CD14-positive monocyte (primary cell): ENCODE results near the gene CTNND2. TPM values are rescaled to one million over a fixed set of nuclear protein-coding genes. Genes with fewer than 3 reads are reported as not detected.

Experiments
- DNase-seq, 3 donors: peaks; one replicate each; pipeline ENCODE4 v3.0.0-alpha.2; 2011 to 2022
- H2AFZ ChIP-seq: 2 replicates; pipeline ENCODE4 v1.6.0; 2012; ENCODE audit warnings: mild to moderate bottlenecking, low read depth, low read length, inconsistent platforms; ENCODE audit not compliant: insufficient read depth, poor library complexity, severe bottlenecking
- H3K27ac ChIP-seq, 2 donors: 1 replicate in 1 of 2; 2 replicates in 1 of 2; pipeline ENCODE4 v1.5.1; 2012 to 2013; ENCODE audit warnings: low read length in 2 of 2, control low read depth in 1 of 2, inconsistent platforms in 1 of 2, low read depth in 1 of 2, mild to moderate bottlenecking in 1 of 2
- H3K27me3 ChIP-seq, 2 donors: one replicate each; pipeline versions ENCODE4 v1.6.0 to v1.6.1; 2011 to 2013; ENCODE audit warnings: low read length in 2 of 2; ENCODE audit not compliant: control insufficient read depth in 2 of 2, insufficient read depth in 2 of 2
- H3K36me3 ChIP-seq, 2 donors: replicated peaks in 1 of 2; 1 replicate in 1 of 2; 2 replicates in 1 of 2; pipeline versions ENCODE4 v1.5.1 to v1.6.1; 2012 to 2013; ENCODE audit warnings: low read length in 2 of 2, control low read depth in 1 of 2, inconsistent platforms in 1 of 2, mild to moderate bottlenecking in 1 of 2; ENCODE audit not compliant: insufficient read depth in 2 of 2, control insufficient read depth in 1 of 2
- H3K4me1 ChIP-seq, 2 donors: 1 replicate in 1 of 2; 2 replicates in 1 of 2; pipeline versions ENCODE4 v1.5.1 to v1.6.1; 2012 to 2013; ENCODE audit warnings: low read length in 2 of 2, control low read depth in 1 of 2, inconsistent platforms in 1 of 2, mild to moderate bottlenecking in 1 of 2, moderate library complexity in 1 of 2; ENCODE audit not compliant: insufficient read depth in 2 of 2, control insufficient read depth in 1 of 2
- H3K4me2 ChIP-seq: replicated peaks from 2 replicates; pipeline ENCODE3; 2012; ENCODE audit warnings: low read length, moderate library complexity, mild to moderate bottlenecking; ENCODE audit not compliant: poor library complexity, severe bottlenecking; ENCODE audit errors: extremely low read depth
- H3K4me3 ChIP-seq, 3 experiments: fragments of 200-600 bp in 1 of 3; sonication (generic) in 1 of 3; replicated peaks in 1 of 3; 1 replicate in 2 of 3; 2 replicates in 1 of 3; pipeline ENCODE4 v1.5.1; 2011 to 2013; ENCODE audit warnings: low read length in 3 of 3, mild to moderate bottlenecking in 3 of 3, control low read depth in 2 of 3, low read depth in 2 of 3, inconsistent platforms in 1 of 3, moderate library complexity in 1 of 3
- H3K79me2 ChIP-seq: 2 replicates; pipeline ENCODE4 v1.6.0; 2012; ENCODE audit warnings: mild to moderate bottlenecking, control low read depth, inconsistent platforms, low read length, moderate library complexity; ENCODE audit not compliant: insufficient read depth
- H3K9ac ChIP-seq: 2 replicates; pipeline ENCODE4 v1.6.0; 2017; ENCODE audit warnings: low read length, mild to moderate bottlenecking; ENCODE audit not compliant: insufficient read depth, poor library complexity, severe bottlenecking
- H3K9me3 ChIP-seq, 2 donors: replicated peaks in 1 of 2; 1 replicate in 1 of 2; 2 replicates in 1 of 2; pipeline versions ENCODE4 v1.5.1 to v1.6.1; 2012 to 2013; ENCODE audit warnings: low read length in 2 of 2, control low read depth in 1 of 2; ENCODE audit not compliant: control insufficient read depth in 1 of 2, insufficient read depth in 1 of 2
- H4K20me1 ChIP-seq: 2 replicates; pipeline ENCODE4 v1.6.0; 2012; ENCODE audit warnings: mild to moderate bottlenecking, low read length, control low read depth, moderate library complexity; ENCODE audit not compliant: insufficient read depth
- H3K27ac Mint-ChIP-seq, 7 donors: one replicate each; pipeline ENCODE4 v1.8.0; 2020; ENCODE audit warnings: mild to moderate bottlenecking in 7 of 7, mixed read lengths in 7 of 7, moderate library complexity in 6 of 7, inconsistent platforms in 2 of 7
- H3K27me3 Mint-ChIP-seq, 3 donors: one replicate each; pipeline ENCODE4 v1.8.0; 2021 to 2022; ENCODE audit warnings: low read depth in 3 of 3, mild to moderate bottlenecking in 3 of 3, mixed read lengths in 3 of 3, moderate library complexity in 3 of 3, inconsistent platforms in 1 of 3
- H3K36me3 Mint-ChIP-seq, 2 donors: one replicate each; pipeline ENCODE4 v1.8.0; 2020; ENCODE audit warnings: mixed read lengths in 2 of 2, inconsistent platforms in 1 of 2, mild to moderate bottlenecking in 1 of 2
- H3K4me1 Mint-ChIP-seq: one replicate; pipeline ENCODE4 v1.8.0; 2020; ENCODE audit warnings: mild to moderate bottlenecking, mixed read lengths
- H3K4me3 Mint-ChIP-seq, 2 donors: one replicate each; pipeline ENCODE4 v1.8.0; 2020; ENCODE audit warnings: mild to moderate bottlenecking in 2 of 2, mixed read lengths in 2 of 2, moderate library complexity in 1 of 2
- H3K9me3 Mint-ChIP-seq, 7 donors: one replicate each; pipeline ENCODE4 v1.8.0; 2020 to 2022; ENCODE audit warnings: mixed read lengths in 7 of 7, mild to moderate bottlenecking in 6 of 7, moderate library complexity in 6 of 7, inconsistent platforms in 2 of 7
- CTCF ChIP-seq: fragments of 200-600 bp; IDR thresholded peaks from one replicate; pipeline ENCODE4 v1.8.0; 2022; ENCODE audit warnings: antibody characterized with exemption, mild to moderate bottlenecking
- WGBS: methylation state at CpG from one replicate; pipeline ENCODE4 v1.1.5; 2013; ENCODE audit warnings: missing lambda C conversion rate; ENCODE audit not compliant: insufficient coverage; 5-methylcytosine and 5-hydroxymethylcytosine counted together
- intact Hi-C, 2 donors: fragments of 100-400 bp; cut with micrococcal nuclease; formaldehyde crosslinking; loops; one replicate each; pipeline versions ENCODE4 v1.15.0 to v1.15.1; 2023
- polyA plus RNA-seq, 3 donors: library from polyadenylated mRNA; depleted of rRNA in 1 of 3; unstranded in 2 of 3; stranded (reverse) in 1 of 3; fragments of 300-500 nt in 2 of 3; fragments of >200 nt in 1 of 3; fragmentation: Illumina TruSeq in 2 of 3; gene quantifications; 1 replicate in 2 of 3; 2 replicates in 1 of 3; pipeline ENCODE4 v1.2.3, GENCODE V29; 2012 to 2021

Gene CTNND2
- polyA plus RNA-seq, 3 donors = not detected

- Histone ChIP-seq H3K4me2 (no peak overlapping the region), H3K4me3 (no peak overlapping the region), H3K36me3 (no peaks in the 10 kb centered on the region), H2AFZ (no peak overlapping the region), H3K9me3 (no peaks in the 10 kb centered on the region), H3K4me1 (no peaks in the 10 kb centered on the region), H3K27ac (no peak overlapping the region), H4K20me1 (no peaks in the 10 kb centered on the region), H3K9ac (no peak overlapping the region), H3K27me3 (no peaks in the 10 kb centered on the region), H3K79me2 (no peaks in the 10 kb centered on the region)
- Mint-ChIP-seq H3K36me3 (no peaks in the 10 kb centered on the region), H3K4me1 (no peaks in the 10 kb centered on the region), H3K9me3 (no peaks in the 10 kb centered on the region), H3K4me3 (no peak overlapping the region), H3K27me3 (peaks cover 4 to 5% (median 5%) of the 10 kb centered on the region in 3 donors), H3K27ac (no peak overlapping the region)
- WGBS = 90% methylated on average over 4 of the region's 7 CpGs
- no peak for DNase-seq
- no peak for TF ChIP-seq CTCF
- intact Hi-C loops = no loop called here
These were observed 729.7 kb downstream of the CTNND2 start for GRCh38 chr5:11174591-11174990.

- Mint-ChIP-seq H3K27ac (no peak overlapping the region), H3K36me3 (no peaks in the 10 kb centered on the region), H3K9me3 (no peaks in the 10 kb centered on the region), H3K27me3 (peaks cover 4 to 5% (median 5%) of the 10 kb centered on the region in 3 donors), H3K4me1 (no peaks in the 10 kb centered on the region), H3K4me3 (no peak overlapping the region)
- H3K9ac ChIP-seq = no peak overlapping the region
- no peak overlapping the region for H3K4me3 ChIP-seq
- H3K27me3 ChIP-seq = no peaks in the 10 kb centered on the region
- no CpG with 5 or more reads among the region's 5 CpGs for WGBS
- no peak overlapping the region for H2AFZ ChIP-seq
- no peak overlapping the region for H3K27ac ChIP-seq
- no peaks in the 10 kb centered on the region for H3K79me2 ChIP-seq
- intact Hi-C loops = no loop called here
- H3K4me2 ChIP-seq = no peak overlapping the region
- H3K9me3 ChIP-seq = no peaks in the 10 kb centered on the region
- TF ChIP-seq CTCF = no peak
- H3K36me3 ChIP-seq = no peaks in the 10 kb centered on the region
- no peak for DNase-seq
- H3K4me1 ChIP-seq = no peaks in the 10 kb centered on the region
- no peaks in the 10 kb centered on the region for H4K20me1 ChIP-seq
These were observed 731.8 kb downstream of the CTNND2 start for GRCh38 chr5:11172484-11172883.
